ENCODE data around the gene RELN. TPM values are rescaled to one million over a fixed set of nuclear protein-coding genes. Genes with fewer than 3 reads are reported as not detected.

Gene RELN
- total and polyA plus RNA-seq, 9 of the 15 experiments (the other 6 are each of a cell fraction or from before 2014, with no cell fraction given): 12.9 to 43.2 (median 18.1) TPM

DNA sequence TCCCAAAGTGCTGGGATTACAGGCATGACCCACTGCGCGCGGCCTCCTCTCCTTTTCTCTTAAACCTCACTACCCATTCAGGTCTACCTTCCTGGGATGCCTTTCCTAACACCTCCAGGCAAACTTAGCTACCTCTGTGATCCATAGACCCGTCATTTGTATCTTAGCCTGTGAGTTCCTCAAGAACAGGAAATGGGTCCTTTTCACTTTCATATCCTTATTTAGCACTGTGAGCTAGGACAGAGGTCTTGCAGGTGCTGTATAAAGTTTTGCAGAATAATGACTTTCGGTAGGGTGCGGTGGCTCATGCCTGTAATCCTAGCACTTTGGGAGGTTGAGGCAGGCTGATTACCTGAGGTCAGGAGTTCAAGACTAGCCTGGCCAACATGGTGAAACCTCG, 215.7 kb downstream of the RELN start (continued):
- TF ChIP-seq, protein P1, sequence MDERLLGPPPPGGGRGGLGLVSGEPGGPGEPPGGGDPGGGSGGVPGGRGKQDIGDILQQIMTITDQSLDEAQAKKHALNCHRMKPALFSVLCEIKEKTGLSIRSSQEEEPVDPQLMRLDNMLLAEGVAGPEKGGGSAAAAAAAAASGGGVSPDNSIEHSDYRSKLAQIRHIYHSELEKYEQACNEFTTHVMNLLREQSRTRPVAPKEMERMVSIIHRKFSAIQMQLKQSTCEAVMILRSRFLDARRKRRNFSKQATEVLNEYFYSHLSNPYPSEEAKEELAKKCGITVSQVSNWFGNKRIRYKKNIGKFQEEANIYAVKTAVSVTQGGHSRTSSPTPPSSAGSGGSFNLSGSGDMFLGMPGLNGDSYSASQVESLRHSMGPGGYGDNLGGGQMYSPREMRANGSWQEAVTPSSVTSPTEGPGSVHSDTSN (CRISPR knock-in tag; IDR thresholded peaks at IDR 0.05; ENCODE audit: low read depth): no peak
- TF ChIP-seq, protein P1 (tag; conservative IDR thresholded peaks at IDR 0.05; ENCODE audit: low read depth): no peak
- TF ChIP-seq, protein P2, sequence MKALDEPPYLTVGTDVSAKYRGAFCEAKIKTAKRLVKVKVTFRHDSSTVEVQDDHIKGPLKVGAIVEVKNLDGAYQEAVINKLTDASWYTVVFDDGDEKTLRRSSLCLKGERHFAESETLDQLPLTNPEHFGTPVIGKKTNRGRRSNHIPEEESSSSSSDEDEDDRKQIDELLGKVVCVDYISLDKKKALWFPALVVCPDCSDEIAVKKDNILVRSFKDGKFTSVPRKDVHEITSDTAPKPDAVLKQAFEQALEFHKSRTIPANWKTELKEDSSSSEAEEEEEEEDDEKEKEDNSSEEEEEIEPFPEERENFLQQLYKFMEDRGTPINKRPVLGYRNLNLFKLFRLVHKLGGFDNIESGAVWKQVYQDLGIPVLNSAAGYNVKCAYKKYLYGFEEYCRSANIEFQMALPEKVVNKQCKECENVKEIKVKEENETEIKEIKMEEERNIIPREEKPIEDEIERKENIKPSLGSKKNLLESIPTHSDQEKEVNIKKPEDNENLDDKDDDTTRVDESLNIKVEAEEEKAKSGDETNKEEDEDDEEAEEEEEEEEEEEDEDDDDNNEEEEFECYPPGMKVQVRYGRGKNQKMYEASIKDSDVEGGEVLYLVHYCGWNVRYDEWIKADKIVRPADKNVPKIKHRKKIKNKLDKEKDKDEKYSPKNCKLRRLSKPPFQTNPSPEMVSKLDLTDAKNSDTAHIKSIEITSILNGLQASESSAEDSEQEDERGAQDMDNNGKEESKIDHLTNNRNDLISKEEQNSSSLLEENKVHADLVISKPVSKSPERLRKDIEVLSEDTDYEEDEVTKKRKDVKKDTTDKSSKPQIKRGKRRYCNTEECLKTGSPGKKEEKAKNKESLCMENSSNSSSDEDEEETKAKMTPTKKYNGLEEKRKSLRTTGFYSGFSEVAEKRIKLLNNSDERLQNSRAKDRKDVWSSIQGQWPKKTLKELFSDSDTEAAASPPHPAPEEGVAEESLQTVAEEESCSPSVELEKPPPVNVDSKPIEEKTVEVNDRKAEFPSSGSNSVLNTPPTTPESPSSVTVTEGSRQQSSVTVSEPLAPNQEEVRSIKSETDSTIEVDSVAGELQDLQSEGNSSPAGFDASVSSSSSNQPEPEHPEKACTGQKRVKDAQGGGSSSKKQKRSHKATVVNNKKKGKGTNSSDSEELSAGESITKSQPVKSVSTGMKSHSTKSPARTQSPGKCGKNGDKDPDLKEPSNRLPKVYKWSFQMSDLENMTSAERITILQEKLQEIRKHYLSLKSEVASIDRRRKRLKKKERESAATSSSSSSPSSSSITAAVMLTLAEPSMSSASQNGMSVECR (CRISPR knock-in tag; IDR thresholded peaks at IDR 0.05): no peak
